ENCODE results near the gene ZDHHC5.
"Not testable (repeated sequence)": the region's sequence is repeated elsewhere in the genome, so short reads cannot be mapped to it uniquely, and the experiment has no call there.

ZDHHC5 gene

GRCh38 chr11:57650739-57651090 is 17.2 kb upstream of the ZDHHC5 start:
- DNase-seq: no peak
- peaks cover 35% of the 10 kb centered on the region for H3K27me3 ChIP-seq
- H3K9me3 ChIP-seq: no peaks in the 10 kb centered on the region
- no peak overlapping the region for H3K4me3 ChIP-seq (ENCODE audit: low read depth, low read length)
- no peaks in the 10 kb centered on the region for H3K36me3 ChIP-seq
- H3K4me1 ChIP-seq: no peaks in the 10 kb centered on the region
- TF ChIP-seq CTCF (IDR thresholded peaks at IDR 0.05; ENCODE audit: low read depth, low read length): no peak

DNA sequence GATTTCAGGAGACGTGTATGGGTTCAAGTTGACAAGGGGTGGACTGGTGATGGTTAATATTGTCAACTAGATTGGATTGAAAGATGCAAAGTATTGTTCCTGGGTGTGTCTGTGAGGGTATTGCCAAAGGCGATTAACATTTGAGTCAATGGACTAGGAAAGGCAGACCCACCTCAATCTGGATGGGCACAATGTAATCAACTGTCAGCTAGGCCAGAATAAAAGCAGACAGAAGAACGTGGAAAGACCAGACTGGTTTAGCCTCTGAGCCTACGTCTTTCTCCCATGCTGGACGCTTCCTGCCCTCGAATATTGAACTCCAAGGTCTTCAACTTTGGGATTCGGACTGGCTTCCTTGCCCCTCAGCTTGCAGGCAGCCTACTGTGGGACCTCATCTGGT is 16.5 kb upstream of the ZDHHC5 start:
- H3K27me3 ChIP-seq: peaks cover 30% of the 10 kb centered on the region
- no peak overlapping the region for H3K4me3 ChIP-seq (ENCODE audit: low read depth, low read length)
- TF ChIP-seq CTCF (IDR thresholded peaks at IDR 0.05; ENCODE audit: low read depth, low read length): no peak
- H3K36me3 ChIP-seq: no peaks in the 10 kb centered on the region
- no peaks in the 10 kb centered on the region for H3K9me3 ChIP-seq
- no peaks in the 10 kb centered on the region for H3K4me1 ChIP-seq
- no peak for DNase-seq

- H3K4me3 ChIP-seq (ENCODE audit: low read depth, low read length); H3K36me3 ChIP-seq; H3K9me3 ChIP-seq; H3K4me1 ChIP-seq; DNase-seq: not testable (repeated sequence)
- peaks cover 22% of the 10 kb centered on the region for H3K27me3 ChIP-seq
Observed at GRCh38 chr11:57652230-57652629, 15.7 kb upstream of the ZDHHC5 start.

DNA sequence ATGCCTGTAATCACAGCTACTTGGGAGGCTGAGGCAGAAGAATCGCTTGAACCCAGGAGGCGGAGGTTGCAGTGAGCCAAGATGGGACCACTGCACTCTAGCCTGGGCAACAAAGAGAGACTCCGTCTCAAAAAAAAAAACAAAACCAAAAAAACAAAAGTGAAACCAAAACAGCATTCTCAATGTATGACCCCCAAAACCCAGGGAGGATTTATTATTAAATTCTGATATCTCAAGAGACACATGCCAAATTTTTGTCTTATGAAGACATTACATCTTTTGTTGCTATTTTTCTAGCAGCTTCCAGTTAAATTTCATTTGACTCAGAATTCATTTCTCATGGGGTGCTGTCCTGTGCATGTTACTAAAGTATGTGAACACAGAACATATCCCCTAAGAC is 15.3 kb upstream of the ZDHHC5 start:
- no peak for DNase-seq
- H3K9me3 ChIP-seq: no peaks in the 10 kb centered on the region
- H3K4me1 ChIP-seq: no peaks in the 10 kb centered on the region
- no peak overlapping the region for H3K4me3 ChIP-seq (ENCODE audit: low read depth, low read length)
- no peaks in the 10 kb centered on the region for H3K36me3 ChIP-seq
- H3K27me3 ChIP-seq: peaks cover 18% of the 10 kb centered on the region
- TF ChIP-seq CTCF (IDR thresholded peaks at IDR 0.05; ENCODE audit: low read depth, low read length): no peak

GRCh38 chr11:57653163-57653562 is 14.8 kb upstream of the ZDHHC5 start:
- no peak for DNase-seq
- Histone ChIP-seq H3K36me3 (no peaks in the 10 kb centered on the region), H3K4me3 (ENCODE audit: low read depth, low read length) (no peak overlapping the region)

GRCh38 chr11:57656885-57657193 is 11.1 kb upstream of the ZDHHC5 start:
- no peaks in the 10 kb centered on the region for H3K4me1 ChIP-seq
- H3K4me3 ChIP-seq (ENCODE audit: low read depth, low read length): peak overlapping the region; percentile 74
- H3K9me3 ChIP-seq: no peaks in the 10 kb centered on the region
- H3K27me3 ChIP-seq: no peaks in the 10 kb centered on the region
- TF ChIP-seq CTCF (IDR thresholded peaks at IDR 0.05; ENCODE audit: low read depth, low read length): no peak
- no peaks in the 10 kb centered on the region for H3K36me3 ChIP-seq
- DNase-seq: no peak

More at GRCh38 chr11:57653163-57653562, 14.8 kb upstream of the ZDHHC5 start:
- Histone ChIP-seq H3K4me1 (no peaks in the 10 kb centered on the region), H3K27me3 (peaks cover 13% of the 10 kb centered on the region), H3K9me3 (no peaks in the 10 kb centered on the region)
- no peak for TF ChIP-seq CTCF (IDR thresholded peaks at IDR 0.05; ENCODE audit: low read depth, low read length)
